Activated T-cell treated with anti-CD3 and anti-CD28 coated beads, Interleukin-2, amount 50 U/mL, for 72 hours (primary cell): ENCODE measurements around the gene CYP27A1. TPM values are rescaled to one million over a fixed set of nuclear protein-coding genes. Genes with fewer than 3 reads are reported as not detected.

Experiments
- ATAC-seq, 2 donors: fragments of 150-1000 bp; cut with Tn5 transposase; replicated peaks in 1 of 2; 2 replicates each; pipeline ENCODE4 v1.10.0; 2021; ENCODE audit warnings: moderate library complexity in 2 of 2, mild to moderate bottlenecking in 1 of 2
- DNase-seq, 2 donors: peaks; one replicate each; pipeline ENCODE4 v3.0.0; 2021 to 2022; ENCODE audit warnings: mixed read lengths in 1 of 2
- H3K27ac Mint-ChIP-seq: one replicate; pipeline ENCODE4 v1.8.0; 2022; ENCODE audit warnings: mild to moderate bottlenecking, moderate library complexity, mixed read lengths
- H3K27me3 Mint-ChIP-seq: one replicate; pipeline ENCODE4 v1.8.0; 2022; ENCODE audit warnings: low read depth, mixed read lengths
- H3K36me3 Mint-ChIP-seq, 2 donors: one replicate each; pipeline ENCODE4 v1.8.0; 2022; ENCODE audit warnings: mixed read lengths in 2 of 2, mild to moderate bottlenecking in 1 of 2; ENCODE audit not compliant: insufficient read depth in 2 of 2
- H3K4me1 Mint-ChIP-seq: one replicate; pipeline ENCODE4 v1.8.0; 2022; ENCODE audit warnings: low read depth, mixed read lengths
- H3K4me3 Mint-ChIP-seq, 2 donors: one replicate each; pipeline ENCODE4 v1.8.0; 2022; ENCODE audit warnings: mild to moderate bottlenecking in 2 of 2, mixed read lengths in 2 of 2, moderate library complexity in 2 of 2
- H3K9me3 Mint-ChIP-seq, 2 donors: one replicate each; pipeline ENCODE4 v1.8.0; 2022; ENCODE audit warnings: mixed read lengths in 2 of 2
- total RNA-seq, 2 donors: library from RNA; stranded (reverse); gene quantifications; one replicate each; pipeline ENCODE4 v1.2.3, GENCODE V29; 2022

Gene CYP27A1
- total RNA-seq, 2 donors from 2014 or later, result 0.30 to 0.31 TPM

- H3K4me1 Mint-ChIP-seq, result no peaks in the 10 kb centered on the region
- no peak for ATAC-seq
- no peaks in the 10 kb centered on the region for H3K9me3 Mint-ChIP-seq
- no peaks in the 10 kb centered on the region for H3K36me3 Mint-ChIP-seq
- H3K4me3 Mint-ChIP-seq, result no peak overlapping the region
- H3K27ac Mint-ChIP-seq, result no peak overlapping the region
- H3K27me3 Mint-ChIP-seq, result peaks cover 18% of the 10 kb centered on the region
- no peak for DNase-seq
Measured at GRCh38 chr2:218820746-218821369, 38.9 kb downstream of the CYP27A1 start.

- no peaks in the 10 kb centered on the region for H3K36me3 Mint-ChIP-seq
- ATAC-seq, result no peak
- DNase-seq, result no peak
- no peak overlapping the region for H3K27ac Mint-ChIP-seq
- H3K4me3 Mint-ChIP-seq, result no peak overlapping the region
- H3K27me3 Mint-ChIP-seq, result peaks cover 11% of the 10 kb centered on the region
- no peaks in the 10 kb centered on the region for H3K4me1 Mint-ChIP-seq
- no peaks in the 10 kb centered on the region for H3K9me3 Mint-ChIP-seq
Measured at GRCh38 chr2:218821605-218822211, 39.8 kb downstream of the CYP27A1 start.

- no peak overlapping the region for H3K4me3 Mint-ChIP-seq
- DNase-seq (no peak), ATAC-seq (no peak)
- no peaks in the 10 kb centered on the region for H3K4me1 Mint-ChIP-seq
- peaks cover 2% of the 10 kb centered on the region for H3K27me3 Mint-ChIP-seq
- no peaks in the 10 kb centered on the region for H3K36me3 Mint-ChIP-seq
- no peak overlapping the region for H3K27ac Mint-ChIP-seq
- no peaks in the 10 kb centered on the region for H3K9me3 Mint-ChIP-seq
Measured at GRCh38 chr2:218822622-218823021, 40.7 kb downstream of the CYP27A1 start.

GRCh38 chr2:218823196-218823855 is 41.4 kb downstream of the CYP27A1 start:
- Mint-ChIP-seq H3K36me3 (no peaks in the 10 kb centered on the region), H3K9me3 (no peaks in the 10 kb centered on the region)
- no peak for ATAC-seq

GRCh38 chr2:218824004-218824403 is 42.1 kb downstream of the CYP27A1 start:
- H3K27me3 Mint-ChIP-seq, result no peaks in the 10 kb centered on the region
- DNase-seq, result no peak
- ATAC-seq, result no peak
- H3K36me3 Mint-ChIP-seq, result no peaks in the 10 kb centered on the region
- H3K27ac Mint-ChIP-seq, result no peak overlapping the region
- no peaks in the 10 kb centered on the region for H3K9me3 Mint-ChIP-seq
- no peaks in the 10 kb centered on the region for H3K4me1 Mint-ChIP-seq
- H3K4me3 Mint-ChIP-seq, result no peak overlapping the region

More at GRCh38 chr2:218823196-218823855, 41.4 kb downstream of the CYP27A1 start:
- no peak overlapping the region for H3K27ac Mint-ChIP-seq
- no peaks in the 10 kb centered on the region for H3K27me3 Mint-ChIP-seq
- no peak overlapping the region for H3K4me3 Mint-ChIP-seq
- no peak for DNase-seq
- H3K4me1 Mint-ChIP-seq, result no peaks in the 10 kb centered on the region

- Mint-ChIP-seq H3K4me3 (no peak overlapping the region), H3K27me3 (peaks cover 12% of the 10 kb centered on the region), H3K9me3 (no peaks in the 10 kb centered on the region), H3K27ac (no peak overlapping the region), H3K4me1 (no peaks in the 10 kb centered on the region), H3K36me3 (no peaks in the 10 kb centered on the region)
- no peak for DNase-seq
- ATAC-seq, result no peak
Measured at GRCh38 chr2:218826791-218827190, 44.8 kb downstream of the CYP27A1 start.

- H3K27me3 Mint-ChIP-seq, result peaks cover 23% of the 10 kb centered on the region
- no peak for ATAC-seq
Measured at GRCh38 chr2:218827701-218828476, 45.9 kb downstream of the CYP27A1 start.

GRCh38 chr2:218828477-218828778 is 46.5 kb downstream of the CYP27A1 start:
- Mint-ChIP-seq H3K27ac (no peak overlapping the region), H3K27me3 (peaks cover 28% of the 10 kb centered on the region), H3K4me3 (no peak overlapping the region), H3K36me3 (no peaks in the 10 kb centered on the region), H3K9me3 (no peaks in the 10 kb centered on the region), H3K4me1 (no peaks in the 10 kb centered on the region)
- DNase-seq, result no peak
- ATAC-seq, result no peak

More at GRCh38 chr2:218827701-218828476, 45.9 kb downstream of the CYP27A1 start:
- DNase-seq, result no peak
- Mint-ChIP-seq H3K27ac (no peak overlapping the region), H3K9me3 (no peaks in the 10 kb centered on the region), H3K4me1 (no peaks in the 10 kb centered on the region), H3K4me3 (no peak overlapping the region), H3K36me3 (no peaks in the 10 kb centered on the region)

GRCh38 chr2:218829868-218830451 is 48.0 kb downstream of the CYP27A1 start:
- ATAC-seq (no peak), DNase-seq (no peak)
- H3K4me1 Mint-ChIP-seq, result no peaks in the 10 kb centered on the region
- no peaks in the 10 kb centered on the region for H3K36me3 Mint-ChIP-seq
- H3K27ac Mint-ChIP-seq, result no peak overlapping the region
- H3K9me3 Mint-ChIP-seq, result no peaks in the 10 kb centered on the region
- H3K4me3 Mint-ChIP-seq, result no peak overlapping the region
- peaks cover 31% of the 10 kb centered on the region for H3K27me3 Mint-ChIP-seq

- Mint-ChIP-seq H3K9me3 (no peaks in the 10 kb centered on the region), H3K4me3 (no peak overlapping the region), H3K27ac (no peak overlapping the region), H3K36me3 (no peaks in the 10 kb centered on the region), H3K4me1 (no peaks in the 10 kb centered on the region), H3K27me3 (peaks cover 31% of the 10 kb centered on the region)
- no peak for DNase-seq
- no peak for ATAC-seq
Measured at GRCh38 chr2:218830526-218831306, 48.8 kb downstream of the CYP27A1 start.

GRCh38 chr2:218831378-218831990 is 49.5 kb downstream of the CYP27A1 start, which contains the start of gene PRKAG3:
Gene PRKAG3 (minus strand): TSS chr2:218831803.
- H3K9me3 Mint-ChIP-seq, result no peaks in the 10 kb centered on the region
- no peaks in the 10 kb centered on the region for H3K4me1 Mint-ChIP-seq
- no peak for ATAC-seq
- no peaks in the 10 kb centered on the region for H3K36me3 Mint-ChIP-seq
- H3K27ac Mint-ChIP-seq, result no peak within 1 kb of the TSS
- H3K4me3 Mint-ChIP-seq, result no peak within 1 kb of the TSS
- H3K27me3 Mint-ChIP-seq, result peaks cover 31% of the 10 kb centered on the region
- no peak for DNase-seq

- no peak overlapping the region for H3K27ac Mint-ChIP-seq
- no peak for ATAC-seq
Measured at GRCh38 chr2:218832081-218832480, 50.1 kb downstream of the CYP27A1 start.

More at GRCh38 chr2:218832081-218832480, 50.1 kb downstream of the CYP27A1 start:
- Mint-ChIP-seq H3K27me3 (peaks cover 31% of the 10 kb centered on the region), H3K4me3 (no peak overlapping the region), H3K36me3 (no peaks in the 10 kb centered on the region), H3K9me3 (peaks cover 0 to under 1% of the 10 kb centered on the region in 2 donors), H3K4me1 (no peaks in the 10 kb centered on the region)
- DNase-seq, result no peak
